ENCODE results near the gene MINK1. TPM values are rescaled to one million over a fixed set of nuclear protein-coding genes. Genes with fewer than 3 reads are reported as not detected.

Gene MINK1
- total and polyA plus RNA-seq, 2 of the 8 experiments (the other 6 are each of a cell fraction or from before 2014, with no cell fraction given): 26.9 to 77.7 TPM

DNA sequence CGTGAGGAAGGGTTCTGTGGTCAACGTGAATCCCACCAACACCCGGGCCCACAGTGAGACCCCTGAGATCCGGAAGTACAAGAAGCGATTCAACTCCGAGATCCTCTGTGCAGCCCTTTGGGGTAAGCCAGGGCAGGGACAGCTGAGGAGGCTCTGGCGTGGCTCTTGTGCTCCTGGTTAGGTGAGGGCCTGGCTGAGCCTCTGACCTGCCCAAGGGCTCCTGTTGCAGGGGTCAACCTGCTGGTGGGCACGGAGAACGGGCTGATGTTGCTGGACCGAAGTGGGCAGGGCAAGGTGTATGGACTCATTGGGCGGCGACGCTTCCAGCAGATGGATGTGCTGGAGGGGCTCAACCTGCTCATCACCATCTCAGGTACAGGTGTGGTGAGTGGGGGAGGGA is 62.0 kb downstream of the MINK1 start:
- ChIA-PET POLR2A (ENCODE audit: partially characterized antibody) (interaction anchor here (1.3 kb wide), 1 partner anchor 14 kb away, joined by 3 read pairs; no protein-coding TSS in a partner anchor), CTCF (ENCODE audit: partially characterized antibody) (interaction anchor here (0.6 to 3.2 kb wide), 13 partner anchors 10 to 162 kb away, joined by 3 to 17 read pairs (median 3); no protein-coding TSS in a partner anchor)
- Histone ChIP-seq H3K4ac (replicated peaks; ENCODE audit: insufficient read length, low read depth, low read length) (no peak overlapping the region), H4K20me1 (replicated peaks in 1 of 2; ENCODE audit: control insufficient read depth in 1 of 2, insufficient read depth in 2 of 2, low read length in 2 of 2) (peaks cover 0 to 10% of the 10 kb centered on the region in 2 experiments), H3K14ac (ENCODE audit: insufficient read length) (no peak overlapping the region), H3K23me2 (ENCODE audit: low read depth, low read length) (peaks cover 2% of the 10 kb centered on the region; the same call in 1 of the 2 replicates), H3K9me3 (ENCODE audit: insufficient read depth in 2 of 2, low read depth in 1 of 2, low read length in 1 of 2) (no peaks in the 10 kb centered on the region), H4K8ac (ENCODE audit: extremely low read depth, insufficient read depth, low read length) (peak overlapping the region; percentile 21; the same call in 1 of the 2 replicates), H3K4me3 (ENCODE audit: extremely low read depth in 1 of 4, insufficient read depth in 2 of 4, low read depth in 3 of 4, low read length in 4 of 4) (no peak overlapping the region), H3K56ac (replicated peaks; ENCODE audit: insufficient read length, low read depth, low read length) (no peak overlapping the region), H2BK12ac (ENCODE audit: low read depth, low read length) (no peak overlapping the region), H3K27ac (ENCODE audit: low read depth, low read length) (no peak overlapping the region), H3K79me1 (ENCODE audit: low read depth, low read length) (no peaks in the 10 kb centered on the region; the same call in 1 of the 2 replicates), H3K27me3 (replicated peaks in 1 of 4; ENCODE audit: control insufficient read depth in 3 of 4, extremely low read depth in 1 of 4, insufficient read depth in 3 of 4, low read length in 3 of 4) (no peaks in the 10 kb centered on the region), H3K4me2 (ENCODE audit: insufficient read depth in 1 of 2, low read depth in 2 of 2, low read length in 2 of 2) (no peak overlapping the region), H3K9ac (replicated peaks in 1 of 4; ENCODE audit: extremely low read depth in 1 of 4, low read depth in 3 of 4, low read length in 3 of 4) (no peak overlapping the region), H2BK20ac (ENCODE audit: low read length) (no peak overlapping the region), H2AFZ (ENCODE audit: low read length) (no peak overlapping the region), H3K79me2 (ENCODE audit: control insufficient read depth in 1 of 2, insufficient read depth in 2 of 2, low read length in 2 of 2) (no peaks in the 10 kb centered on the region), H3K4me1 (replicated peaks in 1 of 4; ENCODE audit: control insufficient read depth in 3 of 4, insufficient read depth in 4 of 4, low read length in 3 of 4) (peaks cover 0 to 2% (median under 1%) of the 10 kb centered on the region in 4 experiments; a peak in 5 of 7 replicates), H2BK5ac (ENCODE audit: low read depth, low read length) (no peak overlapping the region), H2AK5ac (ENCODE audit: low read depth, low read length) (no peak overlapping the region), H2BK120ac (replicated peaks; ENCODE audit: low read depth, low read length) (no peak overlapping the region), H3K23ac (ENCODE audit: insufficient read length) (no peak overlapping the region), H3K36me3 (ENCODE audit: control insufficient read depth in 2 of 4, insufficient read depth in 4 of 4, low read length in 3 of 4) (peaks cover 11 to 37% (median 32%) of the 10 kb centered on the region in 4 experiments), H4K91ac (replicated peaks; ENCODE audit: insufficient read length, low read length) (no peak overlapping the region), H3K18ac (ENCODE audit: extremely low read depth, low read length) (no peak overlapping the region), H2BK15ac (ENCODE audit: low read length) (no peak overlapping the region), H4K5ac (ENCODE audit: insufficient read length, low read depth, low read length) (no peak overlapping the region)
- FAIRE-seq (no peak), DNase-seq (ENCODE audit: low read depth in 1 of 2, low spot score in 2 of 2) (no peak)
- 99% methylated on average over 13 of the region's 13 CpGs; no CpG with 5 or more reads in 1 of the 2 experiments for WGBS, 2 experiments (ENCODE audit: extremely low coverage in 1 of 2, insufficient coverage in 1 of 2, insufficient read length in 1 of 2, insufficient replicate concordance in 2 of 2, low coverage in 1 of 2, low lambda C conversion rate in 2 of 2, missing lambda C conversion rate in 1 of 2)
- TF ChIP-seq HDAC2 (IDR thresholded peaks at IDR 0.05; ENCODE audit: borderline replicate concordance in 1 of 2, low read depth in 2 of 2, low read length in 2 of 2) (no peak), TAF7 (optimal IDR thresholded peaks at IDR 0.05; ENCODE audit: borderline replicate concordance, low read depth, low read length) (no peak)
